ENCODE measurements around the gene HOXC12.

Gene HOXC12

DNA sequence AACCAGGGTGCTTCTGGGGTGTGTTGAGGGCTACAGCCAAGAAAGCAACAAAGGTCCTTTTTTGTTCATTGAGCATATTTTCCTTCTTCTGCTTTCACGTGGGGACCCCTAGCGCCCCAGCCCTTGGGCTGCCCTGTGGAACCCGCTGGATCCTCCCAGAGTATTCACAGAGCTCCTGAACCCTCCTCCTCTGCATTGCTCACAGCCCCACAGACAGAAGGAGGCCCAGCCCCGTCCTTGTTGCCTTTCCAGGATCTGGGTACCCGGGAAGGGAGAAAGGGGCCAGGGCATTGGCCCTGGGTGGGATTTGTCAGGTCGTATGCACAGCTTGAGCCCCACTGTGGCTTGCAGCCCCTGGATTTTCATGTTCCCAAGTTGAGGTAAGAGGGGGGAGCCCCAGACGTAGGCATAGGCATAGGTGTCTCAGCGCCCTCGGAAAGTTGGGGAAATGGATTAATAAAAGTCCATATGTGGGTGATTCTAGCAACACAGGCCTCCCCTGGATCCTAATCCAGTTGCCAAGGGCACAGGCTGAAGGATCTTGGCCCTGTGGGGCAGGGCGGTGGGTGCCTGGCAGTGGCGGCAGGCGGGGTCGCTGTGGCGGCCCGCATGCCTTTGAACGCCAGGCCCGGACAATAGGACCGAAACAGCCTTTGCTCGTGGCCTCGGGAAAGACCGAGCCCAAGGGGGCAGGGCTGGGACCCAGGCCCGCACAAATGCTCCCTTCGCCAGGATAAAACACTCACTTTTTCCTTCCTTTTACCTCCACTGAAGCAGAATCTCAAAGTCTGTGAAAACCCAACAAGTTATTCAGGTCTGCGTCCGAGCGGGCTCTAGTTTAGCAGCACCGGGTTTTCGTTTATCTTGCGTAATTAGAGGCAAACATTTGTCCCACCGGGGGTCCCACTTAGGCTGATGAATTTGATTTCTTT is 27.2 kb downstream of the HOXC12 start:
- in situ Hi-C loops (cut with HindIII; ENCODE audit: low sequenced_read_pairs), result no loop called here
- DNase-seq (ENCODE audit: low read depth, low spot score), result no peak
- H3K4me3 ChIP-seq (ENCODE audit: low read depth, low read length), result no peak overlapping the region
- TF ChIP-seq CTCF (IDR thresholded peaks at IDR 0.05; ENCODE audit: low read depth, low read length), result no peak

- no peak overlapping the region for H3K4me3 ChIP-seq (ENCODE audit: low read depth, low read length)
- no peak for DNase-seq (ENCODE audit: low read depth, low spot score)
- no peak for TF ChIP-seq CTCF (IDR thresholded peaks at IDR 0.05; ENCODE audit: low read depth, low read length)
- in situ Hi-C loops (cut with HindIII; ENCODE audit: low sequenced_read_pairs), result no loop called here
Observed at GRCh38 chr12:53982648-53983567, 28.2 kb downstream of the HOXC12 start.

- DNase-seq (ENCODE audit: low read depth, low spot score), result no peak
- in situ Hi-C loops (cut with HindIII; ENCODE audit: low sequenced_read_pairs), result no loop called here
- H3K4me3 ChIP-seq (ENCODE audit: low read depth, low read length), result no peak overlapping the region
- TF ChIP-seq CTCF (IDR thresholded peaks at IDR 0.05; ENCODE audit: low read depth, low read length), result no peak
Observed at GRCh38 chr12:53983568-53983949, 28.9 kb downstream of the HOXC12 start.

GRCh38 chr12:53983950-53984572 is 29.4 kb downstream of the HOXC12 start:
- in situ Hi-C loops (cut with HindIII; ENCODE audit: low sequenced_read_pairs), result no loop called here
- no peak overlapping the region for H3K4me3 ChIP-seq (ENCODE audit: low read depth, low read length)
- no peak for TF ChIP-seq CTCF (IDR thresholded peaks at IDR 0.05; ENCODE audit: low read depth, low read length)
- DNase-seq (ENCODE audit: low read depth, low spot score), result no peak

DNA sequence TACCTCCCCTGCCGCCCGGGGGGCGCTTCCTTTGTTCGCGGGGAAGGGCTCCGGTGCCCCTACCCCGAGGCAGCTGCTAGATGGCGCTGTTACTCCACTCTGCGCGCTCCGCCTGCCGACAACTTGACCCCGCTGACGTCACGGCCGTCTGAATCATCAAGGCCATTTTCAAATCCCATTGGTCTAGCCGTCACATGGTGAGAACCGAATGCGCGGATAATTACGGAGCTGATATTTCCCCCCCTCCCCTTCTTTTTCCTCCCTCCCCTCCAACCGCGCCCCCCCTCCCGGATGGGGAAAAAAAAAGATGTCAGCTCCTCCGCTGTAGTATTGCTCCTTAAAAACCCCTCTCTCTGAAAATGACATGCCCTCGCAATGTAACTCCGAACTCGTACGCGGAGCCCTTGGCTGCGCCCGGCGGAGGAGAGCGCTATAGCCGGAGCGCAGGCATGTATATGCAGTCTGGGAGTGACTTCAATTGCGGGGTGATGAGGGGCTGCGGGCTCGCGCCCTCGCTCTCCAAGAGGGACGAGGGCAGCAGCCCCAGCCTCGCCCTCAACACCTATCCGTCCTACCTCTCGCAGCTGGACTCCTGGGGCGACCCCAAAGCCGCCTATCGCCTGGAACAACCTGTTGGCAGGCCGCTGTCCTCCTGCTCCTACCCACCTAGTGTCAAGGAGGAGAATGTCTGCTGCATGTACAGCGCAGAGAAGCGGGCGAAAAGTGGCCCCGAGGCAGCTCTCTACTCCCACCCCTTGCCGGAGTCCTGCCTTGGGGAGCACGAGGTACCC is 30.4 kb downstream of the HOXC12 start, which contains the start of gene HOXC10:
TSS of gene HOXC10 (plus strand) at position 246 of the 791 bp plus-strand sequence. CDS start at position 360, 114 bp downstream.
- in situ Hi-C loops (cut with HindIII; ENCODE audit: low sequenced_read_pairs), result no loop called here
- H3K4me3 ChIP-seq (ENCODE audit: low read depth, low read length), result peak within 1 kb of the TSS; percentile 4
- peak; percentile 75 for TF ChIP-seq CTCF (IDR thresholded peaks at IDR 0.05; ENCODE audit: low read depth, low read length)
- DNase-seq (ENCODE audit: low read depth, low spot score), result peak; percentile 83
